Adrenal gland (tissue), 12 donors: ENCODE data around the gene TXNDC2. TPM values are rescaled to one million over a fixed set of nuclear protein-coding genes. Genes with fewer than 3 reads are reported as not detected.

Source experiments
- DNase-seq, 7 donors: peaks; one replicate each; pipeline ENCODE4 v3.0.0-alpha.2; 2019 to 2020
- H3K27ac ChIP-seq, 5 donors: fragments of 200-600 bp; sonication (generic) in 4 of 5; 1 replicate in 3 of 5; 2 replicates in 2 of 5; pipeline versions ENCODE4 v1.5.1 to v1.8.0; 2016 to 2020; ENCODE audit warnings: mild to moderate bottlenecking in 1 of 5
- H3K27me3 ChIP-seq: fragments of 200-600 bp; 2 replicates; pipeline ENCODE4 v1.8.0; 2021
- H3K36me3 ChIP-seq, 2 donors: fragments of 200-600 bp; replicated peaks in 1 of 2; 1 replicate in 1 of 2; 2 replicates in 1 of 2; pipeline versions ENCODE4 v1.5.1 to v1.8.0; 2018 to 2022
- H3K4me1 ChIP-seq, 2 donors: fragments of 200-600 bp; replicated peaks in 1 of 2; 1 replicate in 1 of 2; 2 replicates in 1 of 2; pipeline versions ENCODE4 v1.5.1 to v1.8.0; 2018 to 2021
- H3K4me3 ChIP-seq, 4 donors: fragments of 200-600 bp; sonication (generic) in 3 of 4; one replicate each; pipeline ENCODE4 v1.5.1; 2016 to 2018
- H3K9me3 ChIP-seq, 3 donors: fragments of 200-600 bp; sonication (generic) in 1 of 3; replicated peaks in 1 of 3; 1 replicate in 2 of 3; 2 replicates in 1 of 3; pipeline versions ENCODE4 v1.5.1 to v1.8.0; 2016 to 2021
- CTCF ChIP-seq, 6 experiments: fragments of 450-650 bp in 4 of 6; fragments of 200-600 bp in 2 of 6; sonication (generic) in 1 of 6; IDR thresholded peaks; 1 replicate in 5 of 6; 2 replicates in 1 of 6; pipeline versions ENCODE4 v1.5.1 to v1.8.0; 2016 to 2021; ENCODE audit warnings: antibody characterized with exemption in 6 of 6, mild to moderate bottlenecking in 2 of 6, moderate library complexity in 1 of 6
- POLR2A ChIP-seq, 2 donors: fragments of 450-650 bp; IDR thresholded peaks; one replicate each; pipeline ENCODE4 v1.6.1; 2017; ENCODE audit warnings: antibody characterized with exemption in 2 of 2, mild to moderate bottlenecking in 2 of 2, moderate library complexity in 1 of 2
- WGBS, 4 donors: extraction: QIAGEN DNeasy Blood & Tissue Kit in 2 of 4; methylation state at CpG; one replicate each; pipeline versions ENCODE4 v1.1.5 to v1.1.7; 2013 to 2017; 5-methylcytosine and 5-hydroxymethylcytosine counted together
- intact Hi-C, 2 donors: fragments of 100-400 bp; cut with DNase I; formaldehyde crosslinking; loops; one replicate each; pipeline versions ENCODE4 v1.14.1 to v1.15.0; 2022 to 2023
- polyA plus RNA-seq, 3 donors: library from polyadenylated mRNA; stranded (reverse); fragments of 200-250 nt in 2 of 3; fragments of 350-450 nt in 1 of 3; fragmentation: Illumina TruSeq in 1 of 3; extraction: RNeasy Lipid Tissue Mini Kit (QIAGEN cat#74804) in 1 of 3; gene quantifications; one replicate each; pipeline ENCODE4 v1.2.3, GENCODE V29; 2013 to 2014
- total RNA-seq, 9 donors: library from RNA; depleted of rRNA in 4 of 9; stranded (reverse); fragments of >200 nt in 4 of 9; fragments of 120-200 nt in 1 of 9; fragmentation: NEBNext Ultra II Directional in 1 of 9; extraction: Animal tissue kit (Norgen Biotek cat#: 25700) in 1 of 9; gene quantifications; one replicate each; pipeline versions ENCODE4 v1.1.0 to v1.2.4, GENCODE V29; 2013 to 2023
- donor health status: healthy with polysubstance abuse.
- donor health status: Bipolar disorder and iron deficiency.
- donor health status: DM: yes; HTN: yes; CAD: no.
- donor health status: DM: no; HTN: no; CAD: no.
- donor health status: DM: no; HTN: no; CAD: no.
- donor health status: DM: yes; HTN: yes; CAD: no.

TXNDC2 gene
- total and polyA plus RNA-seq, 12 donors = 0.08 to 0.43 (median 0.22) TPM; not detected in 5

GRCh38 chr18:9918016-9918680, 32.4 kb downstream of the TXNDC2 start:
- Histone ChIP-seq H3K4me3 (peak overlapping the region in 2 of 4 donors; percentile 5 to 99), H3K36me3 (no peaks in the 10 kb centered on the region), H3K4me1 (peaks cover 54 to 73% of the 10 kb centered on the region in 2 donors), H3K27me3 (no peaks in the 10 kb centered on the region), H3K27ac (peak overlapping the region in 4 of 5 donors; percentile 50 to 100 (median 75)), H3K9me3 (no peaks in the 10 kb centered on the region)
- TF ChIP-seq CTCF (IDR thresholded peaks at IDR 0.05) (no peak), POLR2A (IDR thresholded peaks at IDR 0.05) (peak in 1 of 2 donors; percentile 37)
- 13 to 17% (median 14%) methylated on average over 2 of the region's 2 CpGs for WGBS, 4 donors
- intact Hi-C loops = no loop called here
- no peak for DNase-seq

DNA sequence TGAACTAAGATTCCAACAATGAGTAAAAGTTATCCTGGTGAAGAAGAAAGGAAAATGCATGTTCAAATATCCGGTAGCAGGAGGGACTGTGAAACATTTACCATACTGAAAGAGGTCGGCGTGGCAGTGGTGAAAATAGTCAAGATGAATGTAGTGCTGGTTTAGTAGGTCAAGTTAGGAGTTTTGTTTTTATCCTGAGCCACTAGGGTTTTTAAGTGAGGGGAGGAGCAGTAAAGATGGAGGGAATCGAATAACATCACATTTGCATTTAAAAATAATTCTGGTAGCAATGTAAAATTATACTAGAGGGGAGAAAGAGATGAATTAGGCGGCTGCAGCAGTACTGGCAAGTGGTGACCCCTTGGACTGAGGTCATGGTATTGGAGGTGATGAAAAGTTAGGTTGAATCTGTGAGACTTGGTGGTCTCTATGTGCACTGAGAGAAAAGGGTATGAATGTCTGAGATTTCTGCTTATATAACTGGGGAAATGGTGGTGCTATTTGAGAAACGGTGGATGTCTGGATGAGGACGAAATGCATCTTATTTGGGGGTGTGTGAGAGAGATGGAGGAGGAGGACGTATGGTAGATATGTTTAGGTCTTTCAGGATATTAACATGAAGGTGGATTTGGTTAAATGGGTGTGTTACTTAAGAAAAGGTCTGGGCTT, 33.9 kb downstream of the TXNDC2 start:
- 51 to 61% (median 57%) methylated on average over 8 of the region's 8 CpGs for WGBS, 4 donors
- Histone ChIP-seq H3K36me3 (no peaks in the 10 kb centered on the region), H3K4me1 (peaks cover 61 to 89% of the 10 kb centered on the region in 2 donors), H3K27me3 (no peaks in the 10 kb centered on the region), H3K4me3 (peak overlapping the region in 1 of 4 donors; percentile 99), H3K9me3 (no peaks in the 10 kb centered on the region), H3K27ac (peak overlapping the region in 3 of 5 donors; percentile 23 to 100 (median 29))
- DNase-seq = no peak
- TF ChIP-seq CTCF (IDR thresholded peaks at IDR 0.05) (no peak), POLR2A (IDR thresholded peaks at IDR 0.05) (no peak)
- intact Hi-C loops = loop anchor here in 1 of 2 donors (10.0 kb wide), 1 partner anchor 45 kb away; no protein-coding TSS in a partner anchor

DNA sequence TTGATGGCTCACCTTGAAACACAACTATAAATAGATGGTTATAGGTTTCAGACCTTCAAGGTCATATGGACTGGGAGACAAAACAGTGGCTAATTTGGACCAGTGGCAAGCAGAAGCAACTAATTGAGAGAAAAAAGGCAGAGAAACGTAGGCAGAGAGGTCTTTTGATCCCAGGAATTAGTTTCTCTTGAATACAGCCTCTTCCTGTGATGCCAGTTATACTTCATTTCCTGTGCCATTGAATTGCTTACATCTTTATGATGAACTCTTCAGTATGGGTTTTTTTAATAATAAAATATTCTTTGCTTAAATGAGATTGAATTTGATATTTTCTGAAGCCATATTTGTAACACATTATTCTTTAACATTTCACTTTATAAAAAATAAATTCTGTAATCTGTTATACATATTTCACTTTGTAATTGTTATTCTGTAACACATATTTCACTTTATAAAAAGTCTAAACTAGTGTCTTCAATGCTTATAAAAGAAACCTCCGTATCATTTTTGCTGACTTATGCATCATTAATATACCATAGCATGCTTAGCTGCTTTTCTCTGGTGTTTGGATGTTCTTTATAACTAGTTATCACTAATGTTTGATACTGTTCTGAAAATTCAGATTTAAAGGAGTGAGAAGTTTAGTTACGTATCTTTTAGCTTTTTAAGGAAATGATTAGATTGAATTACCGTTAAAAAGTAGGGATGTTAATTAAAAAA, 37.0 kb downstream of the TXNDC2 start:
- Histone ChIP-seq H3K27me3 (no peaks in the 10 kb centered on the region), H3K36me3 (no peaks in the 10 kb centered on the region), H3K9me3 (no peaks in the 10 kb centered on the region), H3K4me3 (peak overlapping the region in 1 of 4 donors; percentile 22), H3K27ac (peak overlapping the region in 2 of 5 donors; percentile 25 to 44), H3K4me1 (peaks cover 81 to 100% of the 10 kb centered on the region in 2 donors)
- DNase-seq = no peak
- 33 to 41% (median 35%) methylated on average over 4 of the region's 4 CpGs for WGBS, 4 donors
- intact Hi-C loops = loop anchor here in 1 of 2 donors (10.0 kb wide), 1 partner anchor 48 kb away; no protein-coding TSS in a partner anchor
- TF ChIP-seq POLR2A (IDR thresholded peaks at IDR 0.05) (no peak), CTCF (IDR thresholded peaks at IDR 0.05) (no peak)
